Measurements from ENCODE around the gene SMIM14.

DNA sequence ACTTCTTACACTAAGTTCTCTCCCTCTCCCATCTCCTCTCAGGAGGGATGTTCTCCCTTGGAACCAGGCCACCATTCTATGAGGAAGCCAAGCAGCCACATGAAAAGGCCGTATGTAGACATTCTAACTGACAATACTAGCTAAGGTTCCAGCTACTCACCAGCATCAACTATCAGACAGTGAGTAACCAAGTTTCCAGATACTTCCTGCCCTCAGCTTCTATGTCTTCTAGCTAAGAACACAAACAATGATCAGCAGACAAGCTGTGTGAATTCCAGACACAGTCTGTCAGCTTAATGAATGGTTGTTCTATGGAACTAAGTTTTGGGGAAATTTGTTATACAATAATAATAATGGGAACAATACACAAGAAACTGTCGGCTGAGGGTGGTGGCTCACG is 50.8 kb downstream of the SMIM14 start:
- TF ChIP-seq, protein P1, sequence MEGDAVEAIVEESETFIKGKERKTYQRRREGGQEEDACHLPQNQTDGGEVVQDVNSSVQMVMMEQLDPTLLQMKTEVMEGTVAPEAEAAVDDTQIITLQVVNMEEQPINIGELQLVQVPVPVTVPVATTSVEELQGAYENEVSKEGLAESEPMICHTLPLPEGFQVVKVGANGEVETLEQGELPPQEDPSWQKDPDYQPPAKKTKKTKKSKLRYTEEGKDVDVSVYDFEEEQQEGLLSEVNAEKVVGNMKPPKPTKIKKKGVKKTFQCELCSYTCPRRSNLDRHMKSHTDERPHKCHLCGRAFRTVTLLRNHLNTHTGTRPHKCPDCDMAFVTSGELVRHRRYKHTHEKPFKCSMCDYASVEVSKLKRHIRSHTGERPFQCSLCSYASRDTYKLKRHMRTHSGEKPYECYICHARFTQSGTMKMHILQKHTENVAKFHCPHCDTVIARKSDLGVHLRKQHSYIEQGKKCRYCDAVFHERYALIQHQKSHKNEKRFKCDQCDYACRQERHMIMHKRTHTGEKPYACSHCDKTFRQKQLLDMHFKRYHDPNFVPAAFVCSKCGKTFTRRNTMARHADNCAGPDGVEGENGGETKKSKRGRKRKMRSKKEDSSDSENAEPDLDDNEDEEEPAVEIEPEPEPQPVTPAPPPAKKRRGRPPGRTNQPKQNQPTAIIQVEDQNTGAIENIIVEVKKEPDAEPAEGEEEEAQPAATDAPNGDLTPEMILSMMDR (IDR thresholded peaks at IDR 0.05; ENCODE audit: control extremely low read depth in 1 of 3, insufficient read depth in 1 of 3, low read depth in 1 of 3, low read length in 3 of 3): no peak
- TF ChIP-seq EZH2 (IDR thresholded peaks at IDR 0.05; ENCODE audit: low read depth, low read length, severe bottlenecking): no peak
- no peak for TF ChIP-seq POLR2AphosphoS5 (IDR thresholded peaks at IDR 0.05; ENCODE audit: low read depth, low read length)
- no peak for TF ChIP-seq TEAD4 (IDR thresholded peaks at IDR 0.05; ENCODE audit: low read depth, low read length)
- no peak for TF ChIP-seq FOSL1 (IDR thresholded peaks at IDR 0.05; ENCODE audit: insufficient read depth, low read depth, low read length)
- TF ChIP-seq EGR1 (IDR thresholded peaks at IDR 0.05; ENCODE audit: borderline replicate concordance, low read depth, low read length): no peak
- TF ChIP-seq SUZ12 (IDR thresholded peaks at IDR 0.05; ENCODE audit: low read length): no peak
- TF ChIP-seq, protein P2, sequence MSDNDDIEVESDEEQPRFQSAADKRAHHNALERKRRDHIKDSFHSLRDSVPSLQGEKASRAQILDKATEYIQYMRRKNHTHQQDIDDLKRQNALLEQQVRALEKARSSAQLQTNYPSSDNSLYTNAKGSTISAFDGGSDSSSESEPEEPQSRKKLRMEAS (IDR thresholded peaks at IDR 0.05): no peak
- no peak for TF ChIP-seq CHD2 (IDR thresholded peaks at IDR 0.05; ENCODE audit: low read length)
